ENCODE data around the gene SLIRP.
"Not testable (repeated sequence)": the region's sequence is repeated elsewhere in the genome, so short reads cannot be mapped to it uniquely, and the experiment has no call there.

Gene SLIRP

GRCh38 chr14:77707724-77708408 lies at the start of gene SLIRP, which contains the start of gene ALKBH1:
Gene SLIRP, plus strand, starts transcription at chr14:77708103. Its CDS starts 9 bp downstream, at chr14:77708112.
Gene ALKBH1, minus strand, starts transcription at chr14:77708023. Its CDS starts 19 bp downstream, at chr14:77708004.
- TF ChIP-seq Cebpa-rat (IDR thresholded peaks at IDR 0.05) = no peak
- no peaks in the 10 kb centered on the region for H3K27me3 ChIP-seq
- H3K27ac ChIP-seq = peak within 1 kb of the TSS; percentile 86
- peak within 1 kb of the TSS; percentile 90 for H3K4me3 ChIP-seq
- peaks cover 67% of the 10 kb centered on the region for H3K36me3 ChIP-seq
- H3K4me2 ChIP-seq = peak within 1 kb of the TSS; percentile 96
- peak within 1 kb of the TSS; percentile 91 for H3K9ac ChIP-seq
- peaks cover 69% of the 10 kb centered on the region for H4K20me1 ChIP-seq
- H3K9me3 ChIP-seq = no peaks in the 10 kb centered on the region
- peaks cover 34% of the 10 kb centered on the region for H3K4me1 ChIP-seq

GRCh38 chr14:77659831-77660230 lies 48.1 kb upstream of the SLIRP start:
- peaks cover 66% of the 10 kb centered on the region for H3K4me1 ChIP-seq
- H3K9me3 ChIP-seq = no peaks in the 10 kb centered on the region
- no peaks in the 10 kb centered on the region for H4K20me1 ChIP-seq
- peak overlapping the region; percentile 48; the same call in 1 of the 2 replicates for H3K4me3 ChIP-seq
- H3K27ac ChIP-seq = peak overlapping the region; percentile 46
- H3K9ac ChIP-seq = no peak overlapping the region
- H3K36me3 ChIP-seq = no peaks in the 10 kb centered on the region
- no peaks in the 10 kb centered on the region for H3K27me3 ChIP-seq
- no peak for TF ChIP-seq Cebpa-rat (IDR thresholded peaks at IDR 0.05)
- peak overlapping the region; percentile 89 for H3K4me2 ChIP-seq

- no peaks in the 10 kb centered on the region for H3K27me3 ChIP-seq
- no peak for TF ChIP-seq Cebpa-rat (IDR thresholded peaks at IDR 0.05)
- no peaks in the 10 kb centered on the region for H3K36me3 ChIP-seq
- H3K9ac ChIP-seq = no peak overlapping the region
- peaks cover 57% of the 10 kb centered on the region for H3K4me1 ChIP-seq
- H4K20me1 ChIP-seq = no peaks in the 10 kb centered on the region
- peak overlapping the region; percentile 46 for H3K27ac ChIP-seq
- peak overlapping the region; percentile 48 for H3K4me3 ChIP-seq
- H3K4me2 ChIP-seq = peak overlapping the region; percentile 89
- no peaks in the 10 kb centered on the region for H3K9me3 ChIP-seq
These were observed 47.1 kb upstream of the SLIRP start for GRCh38 chr14:77660754-77661153.

GRCh38 chr14:77661562-77661961 lies 46.3 kb upstream of the SLIRP start:
- H3K27ac ChIP-seq, H3K36me3 ChIP-seq, H3K9ac ChIP-seq, H3K4me3 ChIP-seq, H4K20me1 ChIP-seq, H3K27me3 ChIP-seq, H3K9me3 ChIP-seq: not testable (repeated sequence)
- peak overlapping the region; percentile 89; the same call in 1 of the 2 replicates for H3K4me2 ChIP-seq
- peaks cover 49% of the 10 kb centered on the region for H3K4me1 ChIP-seq

GRCh38 chr14:77663293-77663692 lies 44.6 kb upstream of the SLIRP start:
- Histone ChIP-seq H4K20me1 (no peaks in the 10 kb centered on the region), H3K36me3 (no peaks in the 10 kb centered on the region), H3K27me3 (no peaks in the 10 kb centered on the region), H3K4me2 (no peak overlapping the region), H3K4me1 (peaks cover 31% of the 10 kb centered on the region), H3K27ac (no peak overlapping the region), H3K9me3 (no peaks in the 10 kb centered on the region), H3K4me3 (no peak overlapping the region), H3K9ac (no peak overlapping the region)
- TF ChIP-seq Cebpa-rat (IDR thresholded peaks at IDR 0.05) = no peak

GRCh38 chr14:77667331-77667730 lies 40.6 kb upstream of the SLIRP start:
- H3K27me3 ChIP-seq = no peaks in the 10 kb centered on the region
- H3K4me2 ChIP-seq = no peak overlapping the region
- no peak overlapping the region for H3K9ac ChIP-seq
- no peak for TF ChIP-seq Cebpa-rat (IDR thresholded peaks at IDR 0.05)
- H3K27ac ChIP-seq = no peak overlapping the region
- peaks cover 6% of the 10 kb centered on the region; the same call in 1 of the 2 replicates for H3K36me3 ChIP-seq
- H4K20me1 ChIP-seq = no peaks in the 10 kb centered on the region
- H3K4me3 ChIP-seq = no peak overlapping the region
- no peaks in the 10 kb centered on the region for H3K4me1 ChIP-seq
- H3K9me3 ChIP-seq = no peaks in the 10 kb centered on the region

- Histone ChIP-seq H3K4me1 (no peaks in the 10 kb centered on the region), H3K9ac (no peak overlapping the region), H3K27me3 (no peaks in the 10 kb centered on the region), H3K36me3 (peaks cover 59% of the 10 kb centered on the region), H3K27ac (no peak overlapping the region), H4K20me1 (no peaks in the 10 kb centered on the region), H3K9me3 (no peaks in the 10 kb centered on the region), H3K4me3 (no peak overlapping the region), H3K4me2 (no peak overlapping the region)
- no peak for TF ChIP-seq Cebpa-rat (IDR thresholded peaks at IDR 0.05)
These were observed 34.7 kb upstream of the SLIRP start for GRCh38 chr14:77673193-77673592.

- Histone ChIP-seq H3K4me3 (no peak overlapping the region), H3K27ac (no peak overlapping the region), H4K20me1 (no peaks in the 10 kb centered on the region), H3K9me3 (no peaks in the 10 kb centered on the region), H3K4me1 (no peaks in the 10 kb centered on the region), H3K9ac (no peak overlapping the region), H3K4me2 (no peak overlapping the region), H3K27me3 (no peaks in the 10 kb centered on the region), H3K36me3 (peaks cover 76% of the 10 kb centered on the region)
- TF ChIP-seq Cebpa-rat (IDR thresholded peaks at IDR 0.05) = no peak
These were observed 33.0 kb upstream of the SLIRP start for GRCh38 chr14:77674931-77675330.

GRCh38 chr14:77681196-77682157 lies 26.4 kb upstream of the SLIRP start:
- H3K4me2 ChIP-seq = no peak overlapping the region
- H3K27ac ChIP-seq = no peak overlapping the region

GRCh38 chr14:77682158-77682553 lies 25.7 kb upstream of the SLIRP start:
- no peak overlapping the region for H3K4me2 ChIP-seq
- no peaks in the 10 kb centered on the region for H3K27me3 ChIP-seq
- H4K20me1 ChIP-seq = no peaks in the 10 kb centered on the region
- H3K9ac ChIP-seq = no peak overlapping the region
- no peaks in the 10 kb centered on the region for H3K4me1 ChIP-seq
- no peaks in the 10 kb centered on the region for H3K9me3 ChIP-seq
- TF ChIP-seq Cebpa-rat (IDR thresholded peaks at IDR 0.05) = no peak
- no peak overlapping the region for H3K4me3 ChIP-seq
- H3K27ac ChIP-seq = no peak overlapping the region
- peaks cover 86% of the 10 kb centered on the region for H3K36me3 ChIP-seq

More at GRCh38 chr14:77681196-77682157, 26.4 kb upstream of the SLIRP start:
- H4K20me1 ChIP-seq = no peaks in the 10 kb centered on the region
- H3K4me3 ChIP-seq = no peak overlapping the region
- TF ChIP-seq Cebpa-rat (IDR thresholded peaks at IDR 0.05) = no peak
- H3K36me3 ChIP-seq = peaks cover 85% of the 10 kb centered on the region
- H3K9ac ChIP-seq = no peak overlapping the region
- no peaks in the 10 kb centered on the region for H3K4me1 ChIP-seq
- no peaks in the 10 kb centered on the region for H3K9me3 ChIP-seq
- no peaks in the 10 kb centered on the region for H3K27me3 ChIP-seq

Data from BLaER1 (cell line).